Measurements from ENCODE around the gene ACSF2. TPM values are rescaled to one million over a fixed set of nuclear protein-coding genes. Genes with fewer than 3 reads are reported as not detected.

The ACSF2 gene
- total RNA-seq: 18.1 and 20.3 TPM in 2 replicates

GRCh38 chr17:50425682-50426471, at the start of gene ACSF2:
ACSF2 (plus strand) TSS chr17:50426218; CDS start chr17:50426262, 44 bp downstream.
- no peak for TF ChIP-seq CTCF (IDR thresholded peaks at IDR 0.05; ENCODE audit: insufficient read depth, low read depth, low read length)
- peak; percentile 56 for DNase-seq (ENCODE audit: low read depth)
- peak within 1 kb of the TSS; percentile 73 for H3K4me3 ChIP-seq (ENCODE audit: low read depth, low read length)

GRCh38 chr17:50379351-50380132, 46.5 kb upstream of the ACSF2 start:
- H3K4me3 ChIP-seq (ENCODE audit: low read depth, low read length): no peak overlapping the region

GRCh38 chr17:50380369-50381259, 45.4 kb upstream of the ACSF2 start:
- TF ChIP-seq CTCF (IDR thresholded peaks at IDR 0.05; ENCODE audit: insufficient read depth, low read depth, low read length): no peak
- no peak for DNase-seq (ENCODE audit: low read depth)
- no peak overlapping the region for H3K4me3 ChIP-seq (ENCODE audit: low read depth, low read length)

More at GRCh38 chr17:50379351-50380132, 46.5 kb upstream of the ACSF2 start:
- no peak for TF ChIP-seq CTCF (IDR thresholded peaks at IDR 0.05; ENCODE audit: insufficient read depth, low read depth, low read length)
- DNase-seq (ENCODE audit: low read depth): no peak

- no peak for DNase-seq (ENCODE audit: low read depth)
- TF ChIP-seq CTCF (IDR thresholded peaks at IDR 0.05; ENCODE audit: insufficient read depth, low read depth, low read length): no peak
- no peak overlapping the region for H3K4me3 ChIP-seq (ENCODE audit: low read depth, low read length)
These were observed 44.7 kb upstream of the ACSF2 start for GRCh38 chr17:50381260-50381815.

GRCh38 chr17:50381920-50382319, 44.1 kb upstream of the ACSF2 start:
- no peak for TF ChIP-seq CTCF (IDR thresholded peaks at IDR 0.05; ENCODE audit: insufficient read depth, low read depth, low read length)
- peak; percentile 7 for DNase-seq (ENCODE audit: low read depth)
- no peak overlapping the region for H3K4me3 ChIP-seq (ENCODE audit: low read depth, low read length)

- no peak for TF ChIP-seq CTCF (IDR thresholded peaks at IDR 0.05; ENCODE audit: insufficient read depth, low read depth, low read length)
- H3K4me3 ChIP-seq (ENCODE audit: low read depth, low read length): no peak overlapping the region
- DNase-seq (ENCODE audit: low read depth): no peak
These were observed 43.1 kb upstream of the ACSF2 start for GRCh38 chr17:50382931-50383330.

Data from fibroblast of villous mesenchyme (primary cell).